ENCODE results near the gene LCOR.
"Not testable (repeated sequence)": the region's sequence is repeated elsewhere in the genome, so short reads cannot be mapped to it uniquely, and the experiment has no call there.

LCOR gene

GRCh38 chr10:97029271-97029670, 197.2 kb downstream of the LCOR start:
- in situ Hi-C loops (cut with HindIII; ENCODE audit: low sequenced_read_pairs) = no loop called here

DNA sequence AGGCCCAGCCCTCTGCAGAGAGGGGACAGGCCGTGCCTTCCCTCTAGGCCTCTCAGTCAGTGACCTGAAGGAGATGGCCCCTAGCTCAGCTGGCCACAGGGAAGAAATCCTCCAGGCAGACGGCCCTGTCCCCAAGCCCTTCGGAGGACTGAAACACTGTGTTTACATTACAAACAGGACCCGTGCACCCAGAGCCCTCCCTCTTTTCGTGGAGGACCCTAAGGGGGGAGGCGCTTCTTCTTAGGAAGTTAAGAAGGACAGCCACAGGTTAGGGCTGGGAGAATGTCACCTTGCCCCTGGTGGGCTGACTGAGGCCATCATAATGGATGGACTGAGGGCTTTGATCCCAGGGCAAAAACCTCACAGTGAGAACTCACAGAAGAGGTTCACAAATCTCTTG, 198.8 kb downstream of the LCOR start:
- in situ Hi-C loops (cut with HindIII; ENCODE audit: low sequenced_read_pairs) = no loop called here

GRCh38 chr10:97031459-97031858, 199.4 kb downstream of the LCOR start:
- in situ Hi-C loops (cut with HindIII; ENCODE audit: low sequenced_read_pairs) = no loop called here

DNA sequence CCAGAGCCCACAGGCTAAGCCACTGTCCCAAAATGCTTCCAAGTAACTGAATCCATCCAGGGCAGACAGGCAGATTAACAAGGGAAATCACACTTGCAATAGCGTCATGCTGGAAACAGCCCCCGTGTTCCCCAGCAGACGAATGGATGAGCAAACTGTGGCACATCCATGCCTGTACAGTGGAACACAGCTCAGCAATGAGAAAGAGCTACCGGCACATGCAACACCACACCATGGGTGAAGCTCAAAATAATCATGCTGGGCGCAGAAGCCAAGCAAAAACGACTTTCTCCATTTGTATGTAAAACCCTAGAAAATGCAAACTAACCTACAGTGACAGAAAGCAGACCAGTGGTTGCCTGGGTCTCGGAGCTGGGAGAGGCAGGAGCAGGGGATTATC, 200.5 kb downstream of the LCOR start:
- in situ Hi-C loops (cut with HindIII; ENCODE audit: low sequenced_read_pairs) = no loop called here

DNA sequence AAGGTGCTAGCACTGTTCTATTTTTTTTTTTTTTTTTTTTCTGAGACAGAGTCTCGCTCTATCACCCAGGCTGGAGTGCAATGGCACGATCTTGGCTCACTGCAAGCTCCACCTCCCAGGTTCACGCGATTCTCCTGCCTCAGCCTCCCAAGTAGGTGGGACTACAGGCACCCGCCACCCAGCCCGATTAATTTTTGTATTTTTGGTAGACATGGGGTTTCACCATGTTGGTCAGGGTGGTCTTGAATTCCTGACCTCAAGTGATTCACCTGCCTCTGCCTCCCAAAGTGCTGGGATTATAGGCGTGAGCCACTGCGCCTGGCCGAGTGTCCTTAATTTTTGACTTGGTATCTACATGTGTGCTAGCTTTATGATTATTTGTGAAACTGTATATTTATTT, 201.7 kb downstream of the LCOR start:
- in situ Hi-C loops (cut with HindIII; ENCODE audit: low sequenced_read_pairs) = not testable (repeated sequence)

DNA sequence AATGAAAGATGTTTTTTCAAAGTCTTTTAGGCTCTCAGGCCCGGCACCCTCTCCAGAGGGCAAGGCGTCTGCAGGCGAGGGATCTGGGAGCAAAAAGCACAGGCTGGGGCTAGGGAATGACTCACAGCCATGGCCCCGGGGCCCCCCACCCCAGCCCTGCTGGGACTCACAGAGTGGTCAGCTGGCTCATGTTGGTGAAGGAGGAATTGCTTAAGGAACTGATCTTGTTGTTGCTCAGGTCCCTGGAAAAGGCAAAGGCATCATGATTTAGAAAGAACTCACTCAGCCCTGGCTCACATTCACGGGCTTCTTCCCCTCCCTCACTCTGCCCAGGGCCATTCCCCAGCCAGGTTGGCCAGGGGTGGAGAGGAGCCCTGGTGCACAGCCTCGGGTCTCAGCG, 202.2 kb downstream of the LCOR start:
- in situ Hi-C loops (cut with HindIII; ENCODE audit: low sequenced_read_pairs) = no loop called here

DNA sequence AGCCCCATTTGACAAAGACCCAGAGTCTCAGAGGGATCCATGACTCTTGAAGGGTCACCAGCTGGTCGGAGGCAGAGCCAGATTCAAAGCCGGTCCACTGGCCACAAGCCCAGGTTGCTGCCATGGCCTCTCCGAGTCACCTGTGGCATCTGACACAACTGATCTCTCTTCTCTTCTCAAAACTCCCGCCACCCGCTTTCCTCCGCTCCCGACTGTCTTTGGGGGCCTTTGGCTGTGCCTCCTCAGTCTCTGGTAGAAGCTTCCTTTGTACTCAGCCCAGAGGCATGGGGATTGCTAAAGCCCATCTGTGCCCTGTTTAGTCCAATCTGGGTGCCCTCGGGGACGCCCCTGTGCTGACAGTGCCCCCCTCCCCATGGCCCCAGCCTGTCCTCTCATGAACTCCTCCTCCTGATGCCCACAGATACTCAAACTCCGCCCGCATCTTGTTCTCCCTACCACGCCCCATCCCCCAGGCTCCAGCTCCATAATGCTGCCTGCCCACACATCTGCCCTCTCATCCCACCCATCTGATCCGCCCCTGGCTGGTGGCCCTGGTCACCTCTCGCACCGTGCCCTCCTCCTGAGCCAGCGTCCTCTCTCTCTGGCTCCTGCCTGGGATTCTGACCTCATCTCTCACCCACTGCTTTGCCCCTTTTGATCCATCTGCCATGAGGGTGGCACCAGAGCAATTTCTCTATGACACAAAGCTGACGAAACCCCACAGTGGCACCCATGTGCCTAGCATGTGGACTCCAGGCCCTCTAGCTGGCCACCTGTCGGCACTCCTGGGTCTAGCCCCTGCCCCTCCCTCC, 203.1 kb downstream of the LCOR start:
- in situ Hi-C loops (cut with HindIII; ENCODE audit: low sequenced_read_pairs) = loop anchor here (5.0 kb wide), 2 partner anchors 53 to 77 kb away; no protein-coding TSS in a partner anchor

GRCh38 chr10:97037365-97038361, 205.6 kb downstream of the LCOR start:
- in situ Hi-C loops (cut with HindIII; ENCODE audit: low sequenced_read_pairs) = loop anchor here (5.0 kb wide), 2 partner anchors 55 to 75 kb away; no protein-coding TSS in a partner anchor

- in situ Hi-C loops (cut with HindIII; ENCODE audit: low sequenced_read_pairs) = loop anchor here (5.0 kb wide), 2 partner anchors 56 to 74 kb away; no protein-coding TSS in a partner anchor
Observed at GRCh38 chr10:97038688-97039087, 206.6 kb downstream of the LCOR start.

- in situ Hi-C loops (cut with HindIII; ENCODE audit: low sequenced_read_pairs) = loop anchor here (5.0 kb wide), 2 partner anchors 57 to 73 kb away; no protein-coding TSS in a partner anchor
Observed at GRCh38 chr10:97039538-97040247, 207.6 kb downstream of the LCOR start.

DNA sequence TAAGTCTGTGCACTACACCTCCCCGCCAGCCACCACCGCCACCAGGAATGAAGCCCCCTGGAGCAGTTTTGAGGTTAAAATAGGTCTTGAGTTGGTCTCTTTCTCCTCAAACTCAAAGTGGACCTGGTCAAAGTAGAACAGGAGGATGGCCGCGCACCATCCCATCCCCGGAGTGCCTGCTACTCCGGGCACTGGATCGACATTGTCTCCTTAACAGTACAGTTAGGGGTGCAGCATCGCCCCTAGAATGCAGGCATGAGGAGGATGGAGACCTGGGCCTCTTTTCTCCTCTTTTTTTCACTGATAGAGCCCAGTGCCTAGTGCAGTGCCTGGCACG, 208.1 kb downstream of the LCOR start:
- in situ Hi-C loops (cut with HindIII; ENCODE audit: low sequenced_read_pairs) = no loop called here

GRCh38 chr10:97040706-97041105, 208.6 kb downstream of the LCOR start:
- in situ Hi-C loops (cut with HindIII; ENCODE audit: low sequenced_read_pairs) = no loop called here

GRCh38 chr10:97042081-97042480, 210.0 kb downstream of the LCOR start:
- in situ Hi-C loops (cut with HindIII; ENCODE audit: low sequenced_read_pairs) = no loop called here

- in situ Hi-C loops (cut with HindIII; ENCODE audit: low sequenced_read_pairs) = no loop called here
Observed at GRCh38 chr10:97042716-97043562, 210.8 kb downstream of the LCOR start.

- in situ Hi-C loops (cut with HindIII; ENCODE audit: low sequenced_read_pairs) = no loop called here
Observed at GRCh38 chr10:97043563-97043855, 211.4 kb downstream of the LCOR start.
